HS-5 (cell line): Measurements from ENCODE around the gene ITGA5.
"Not testable (repeated sequence)": the region's sequence is repeated elsewhere in the genome, so short reads cannot be mapped to it uniquely, and the experiment has no call there.

Experiments used
- DNase-seq: peaks from one replicate; pipeline ENCODE4 v3.0.0-alpha.2; 2012; ENCODE audit warnings: low read depth

The ITGA5 gene

DNA sequence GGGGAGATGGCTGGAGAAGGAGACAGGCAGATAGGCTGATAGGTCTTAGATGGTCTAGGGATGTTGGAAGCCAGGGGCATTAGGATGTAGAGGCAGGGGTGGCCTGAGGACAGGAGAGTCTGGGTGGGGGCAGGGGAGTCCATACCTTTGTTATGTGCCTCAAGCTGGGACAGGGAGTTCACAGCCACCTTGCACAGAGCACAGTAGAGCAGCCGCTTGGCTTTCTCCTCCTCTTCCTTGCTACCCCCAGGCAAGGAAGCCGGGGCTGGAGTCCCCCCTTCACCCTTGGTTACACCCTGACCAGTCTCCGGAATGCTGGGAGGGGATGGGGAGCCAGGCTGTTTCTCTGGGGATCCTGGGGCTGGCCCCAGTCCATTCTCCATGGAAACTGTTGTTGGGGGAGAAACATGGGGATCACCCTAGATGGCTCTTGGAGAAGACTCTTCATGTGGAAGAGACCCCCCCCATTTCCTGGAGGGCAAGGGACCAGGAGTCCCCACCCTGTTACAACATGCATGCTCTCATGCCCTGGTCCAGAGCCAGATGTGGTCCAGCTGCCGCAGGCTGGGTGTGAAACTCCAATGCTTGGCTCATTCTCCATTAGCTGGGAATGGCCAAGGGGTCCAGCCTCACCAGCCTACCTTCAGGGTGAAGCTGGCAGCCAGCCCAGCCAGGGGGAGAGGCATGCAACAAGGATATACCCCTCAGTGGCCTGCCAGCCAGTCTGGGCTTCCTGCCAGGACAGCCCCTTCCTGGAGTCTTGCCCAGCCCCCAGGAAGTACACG, 47.5 kb downstream of the ITGA5 start:
- no peak for DNase-seq

GRCh38 chr12:54370171-54370730, 48.8 kb downstream of the ITGA5 start:
- DNase-seq: no peak

GRCh38 chr12:54369597-54370131, 49.4 kb downstream of the ITGA5 start:
- no peak for DNase-seq

GRCh38 chr12:54368709-54369596, 50.1 kb downstream of the ITGA5 start:
- no peak for DNase-seq

GRCh38 chr12:54368025-54368708, 50.9 kb downstream of the ITGA5 start:
- DNase-seq: no peak

DNA sequence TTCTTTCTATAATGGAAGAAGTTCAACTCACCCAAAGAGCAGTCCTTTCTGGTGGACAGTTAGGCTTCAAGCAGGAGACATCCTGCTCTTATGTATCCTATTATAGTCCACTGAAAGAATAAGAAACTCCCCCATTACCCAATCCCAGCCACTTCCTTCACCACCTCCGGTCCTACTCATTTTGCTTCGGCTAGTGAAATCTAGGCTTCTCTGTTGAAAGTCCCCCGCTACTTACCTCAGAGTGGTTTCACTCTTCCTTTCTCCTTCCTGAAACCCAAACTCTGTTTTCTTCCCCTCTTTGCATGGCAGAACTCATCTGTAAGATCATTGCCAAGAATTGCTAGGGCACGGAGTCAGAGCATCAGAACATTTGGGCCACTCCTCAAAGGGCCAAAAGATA, 54.7 kb downstream of the ITGA5 start, which contains the start of gene GPR84:
GPR84 (minus strand) TSS at position 74 of the 400 bp plus-strand sequence. CDS start 635 bp downstream, outside the sequence.
- no peak for DNase-seq

GRCh38 chr12:54363618-54364017, 55.4 kb downstream of the ITGA5 start:
- no peak for DNase-seq

DNA sequence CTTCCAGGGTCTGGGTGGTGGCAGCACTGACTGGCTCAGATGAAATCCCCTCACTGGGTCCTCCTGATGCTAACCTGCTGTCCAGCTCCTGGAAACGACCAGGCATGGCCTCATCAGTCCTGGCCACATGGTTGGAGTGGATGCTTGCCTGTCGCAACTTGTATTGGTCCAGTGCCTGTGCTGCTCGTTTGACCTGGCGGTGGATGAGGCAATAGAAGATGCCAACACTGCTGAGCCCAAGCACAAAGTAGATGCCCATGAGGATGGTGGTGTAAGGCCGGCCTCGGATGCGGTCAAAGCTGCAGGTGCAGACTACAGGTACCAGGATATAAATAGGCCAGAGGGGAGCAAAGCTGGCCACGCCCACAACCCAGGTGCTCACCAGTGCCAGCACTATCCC, 56.0 kb downstream of the ITGA5 start:
- no peak for DNase-seq

GRCh38 chr12:54360717-54361456, 58.2 kb downstream of the ITGA5 start:
- no peak for DNase-seq

DNA sequence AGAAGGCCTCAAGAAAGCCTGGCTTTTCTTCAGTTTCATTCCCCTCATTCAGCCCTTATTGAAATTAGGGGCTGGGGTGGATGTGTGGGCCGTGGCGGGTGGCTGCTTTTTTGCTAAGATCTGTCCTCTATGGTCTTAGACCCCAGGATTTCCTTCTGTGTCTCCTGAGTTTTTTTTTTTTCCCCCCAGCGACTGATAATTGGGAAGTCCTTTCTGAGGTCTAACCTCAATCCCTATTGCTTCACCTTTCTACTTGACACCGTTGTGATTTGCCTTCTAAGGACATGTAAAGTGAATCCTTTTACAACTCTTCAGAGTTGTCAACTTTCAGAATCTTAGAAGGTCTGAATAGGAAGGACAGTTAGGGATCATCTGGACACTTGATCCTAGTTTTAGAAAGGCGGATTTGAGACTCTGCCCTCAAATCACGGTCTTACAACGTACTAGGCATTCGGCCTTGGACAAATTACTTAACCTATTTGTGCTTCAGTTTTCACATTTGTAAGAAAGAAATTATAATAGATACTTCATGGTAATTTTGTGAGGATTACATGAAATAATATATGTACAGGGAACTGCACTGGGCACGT, 59.2 kb downstream of the ITGA5 start:
- no peak for DNase-seq

DNA sequence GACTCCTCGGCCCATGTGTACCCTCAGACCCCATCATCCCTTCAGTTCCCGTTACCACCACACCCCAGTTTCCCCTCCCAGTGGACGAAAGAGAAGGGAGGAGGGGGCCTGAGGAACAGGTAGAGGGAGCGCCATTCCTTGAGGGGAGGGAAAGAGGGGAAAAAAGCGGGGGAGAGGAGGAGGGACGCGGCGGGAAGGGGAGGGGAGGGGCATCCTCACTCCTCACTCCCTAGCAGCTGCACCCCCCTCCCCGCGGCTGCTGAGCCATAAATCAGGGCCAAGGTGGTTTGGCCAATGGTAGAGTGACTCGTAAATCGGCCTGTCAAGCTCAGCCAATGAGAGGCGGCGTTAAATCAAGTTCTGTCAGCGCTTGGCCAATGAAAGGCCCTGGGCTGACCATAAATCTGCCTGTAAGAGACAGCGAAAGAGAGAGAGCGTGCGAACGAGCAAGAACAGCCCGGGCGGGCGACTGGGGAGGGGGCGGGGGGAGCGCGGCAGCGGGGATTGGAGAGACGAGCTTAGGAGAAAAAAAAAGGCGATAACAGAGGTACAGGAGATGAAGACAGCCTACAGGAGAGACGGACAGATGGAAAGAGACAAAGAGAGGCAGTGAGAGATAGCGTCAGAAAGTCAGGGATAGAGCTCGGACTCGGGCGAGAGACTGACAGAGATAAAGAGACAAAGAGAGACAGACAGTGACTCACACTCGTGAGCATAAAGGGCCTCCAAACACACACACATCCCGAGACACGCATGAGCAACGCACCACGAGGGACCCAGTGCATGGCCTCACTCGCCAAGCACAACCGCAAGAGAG, 59.9 kb downstream of the ITGA5 start:
- DNase-seq: peak; percentile 96

GRCh38 chr12:54358191-54358944, 60.7 kb downstream of the ITGA5 start:
- DNase-seq: no peak

DNA sequence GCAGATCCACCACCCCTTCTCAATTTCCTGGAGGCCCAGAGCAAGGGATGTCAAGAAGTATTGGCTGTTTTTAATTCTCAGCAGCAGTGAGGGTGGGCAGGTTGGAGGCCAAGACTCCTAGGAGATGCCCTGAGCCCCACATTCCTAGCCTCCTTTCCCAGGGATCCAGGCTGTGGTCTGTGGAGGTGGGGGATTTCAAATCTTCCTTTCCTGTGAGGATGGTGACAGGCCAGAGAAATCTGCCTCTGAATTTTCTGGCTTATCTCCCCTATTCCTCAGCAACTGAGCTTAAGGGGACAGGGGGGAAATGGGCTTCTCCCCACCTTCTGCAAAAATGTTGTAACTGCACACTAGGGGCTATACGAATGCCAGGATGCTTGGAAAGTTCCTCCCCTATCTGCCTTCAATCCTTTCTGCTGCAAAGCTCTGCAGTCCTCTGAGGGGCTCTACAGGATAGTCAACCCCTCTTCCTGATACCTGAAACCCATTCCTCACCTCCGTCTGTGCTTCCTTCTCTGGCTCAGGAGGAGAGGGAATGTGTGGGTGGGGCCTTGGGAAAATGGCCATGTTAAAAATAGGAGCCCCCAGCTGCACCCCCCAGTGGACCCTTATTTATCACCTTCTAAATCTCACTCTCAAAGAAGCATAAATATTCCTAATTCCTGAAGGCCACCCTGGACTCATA, 61.4 kb downstream of the ITGA5 start:
- no peak for DNase-seq

DNA sequence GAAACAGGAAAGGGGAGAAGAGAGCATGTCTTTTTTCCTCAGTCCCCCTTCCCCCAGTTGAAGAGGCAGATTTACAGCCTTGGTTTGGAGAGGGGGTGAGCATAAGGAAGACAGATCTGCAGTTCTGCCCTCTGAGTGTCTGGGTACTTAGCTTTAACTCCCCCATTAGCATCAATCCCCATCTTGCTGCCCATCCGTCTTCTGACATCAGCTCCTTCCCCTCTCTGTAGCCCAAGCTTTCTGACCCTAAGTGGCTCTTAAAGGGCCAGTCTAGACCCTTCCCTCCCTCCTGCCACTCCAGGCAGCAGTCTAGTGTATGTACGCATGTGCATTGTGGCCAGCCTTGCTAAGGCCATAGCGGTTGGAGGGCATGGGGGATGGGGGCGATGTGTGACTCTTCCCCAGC, 62.1 kb downstream of the ITGA5 start:
- no peak for DNase-seq

- no peak for DNase-seq
Observed at GRCh38 chr12:54356228-54356627, 62.8 kb downstream of the ITGA5 start.

DNA sequence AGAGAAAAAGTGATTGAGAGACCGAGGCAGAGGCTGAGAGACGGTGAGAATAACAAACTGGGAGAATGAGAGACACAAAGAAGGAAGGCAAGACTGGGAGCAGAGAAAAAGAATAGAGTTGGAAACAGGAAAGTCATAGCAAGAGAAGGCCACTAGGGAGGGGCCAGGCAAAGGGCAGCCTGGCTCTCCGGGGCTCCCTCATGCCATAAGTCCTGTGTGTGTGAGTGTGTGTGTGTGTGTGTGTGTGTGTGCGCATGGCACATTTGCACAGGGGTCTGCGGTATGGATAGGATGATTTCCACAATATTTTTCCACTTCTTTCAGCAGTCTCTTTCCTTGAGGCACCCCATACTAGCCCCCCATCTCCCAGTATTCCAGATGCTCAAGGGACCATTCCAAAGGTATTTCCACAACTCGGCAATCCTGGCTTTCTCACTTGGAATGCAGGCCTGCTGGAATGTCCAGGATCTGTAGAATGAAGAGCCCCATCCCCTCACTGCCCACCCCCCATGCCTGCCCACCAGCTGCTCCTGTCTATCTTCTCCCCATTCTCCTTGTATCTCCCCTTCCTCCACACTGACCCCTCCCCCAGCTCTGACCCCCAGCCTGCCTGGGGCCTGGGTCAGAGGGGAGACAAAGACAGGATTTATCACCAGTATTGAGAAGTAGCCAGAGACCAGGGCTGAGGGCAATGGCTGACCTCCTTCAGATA, 63.8 kb downstream of the ITGA5 start:
- no peak for DNase-seq

DNA sequence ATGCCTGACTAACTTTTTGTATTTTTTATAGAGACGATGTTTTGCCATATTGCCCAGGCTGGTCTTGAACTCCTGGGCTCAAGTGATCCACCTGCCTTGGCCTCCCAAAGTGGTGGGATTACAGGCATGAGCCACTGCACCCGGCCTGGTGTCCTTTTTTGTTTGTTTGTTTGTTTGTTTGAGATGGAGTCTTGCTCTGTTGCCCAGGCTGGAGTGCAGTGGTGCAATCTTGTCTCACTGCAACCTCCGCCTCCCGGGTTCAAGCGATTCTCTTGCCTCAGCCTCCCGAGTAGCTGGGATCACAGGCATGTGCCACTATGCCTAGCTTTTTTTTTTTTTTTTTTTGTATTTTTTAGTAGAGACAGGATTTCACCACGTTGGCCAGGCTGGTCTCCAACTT, 64.8 kb downstream of the ITGA5 start:
- not testable (repeated sequence) for DNase-seq
